Loucy (cell line): ENCODE results near the gene TEX2.
"Not testable (repeated sequence)": the region's sequence is repeated elsewhere in the genome, so short reads cannot be mapped to it uniquely, and the experiment has no call there.

Source experiments
- H2AFZ ChIP-seq: fragments of 200-600 bp; sonication (generic); 2 replicates; pipeline ENCODE4 v1.6.0; 2016; ENCODE audit warnings: antibody characterized with exemption, mild to moderate bottlenecking, low read length, moderate library complexity
- H3F3A ChIP-seq: fragments of 200-600 bp; 2 replicates; pipeline ENCODE4 v1.6.0; 2016; ENCODE audit warnings: antibody characterized with exemption, low read depth, mild to moderate bottlenecking
- H3K27me3 ChIP-seq: fragments of 200-600 bp; sonication (generic); 2 replicates; pipeline ENCODE4 v1.6.1; 2014; ENCODE audit warnings: low read length, mild to moderate bottlenecking; ENCODE audit not compliant: insufficient read depth, poor library complexity, severe bottlenecking
- H3K36me3 ChIP-seq: fragments of 200-600 bp; sonication (generic); 2 replicates; pipeline ENCODE4 v1.6.1; 2016; ENCODE audit warnings: low read length; ENCODE audit not compliant: insufficient read depth
- H3K4me1 ChIP-seq: fragments of 200-600 bp; sonication (generic); 2 replicates; pipeline ENCODE4 v1.5.1; 2014; ENCODE audit warnings: low read length, mild to moderate bottlenecking; ENCODE audit not compliant: insufficient read depth, poor library complexity, severe bottlenecking
- H3K4me2 ChIP-seq: fragments of 200-600 bp; sonication (generic); 2 replicates; pipeline ENCODE4 v1.6.0; 2014; ENCODE audit warnings: antibody characterized with exemption, low read length, low read depth, mild to moderate bottlenecking; ENCODE audit not compliant: poor library complexity, severe bottlenecking
- H3K4me3 ChIP-seq: fragments of 200-600 bp; sonication (generic); 2 replicates; pipeline ENCODE4 v1.5.1; 2014; ENCODE audit warnings: low read length, mild to moderate bottlenecking, mixed read lengths; ENCODE audit not compliant: poor library complexity, severe bottlenecking
- H3K79me2 ChIP-seq: fragments of 200-600 bp; sonication (generic); 2 replicates; pipeline ENCODE4 v1.6.1; 2014; ENCODE audit warnings: low read length; ENCODE audit not compliant: insufficient read depth
- H3K9ac ChIP-seq: fragments of 200-600 bp; sonication (generic); 2 replicates; pipeline ENCODE4 v1.6.0; 2014; ENCODE audit warnings: mild to moderate bottlenecking, low read depth, low read length, moderate library complexity; ENCODE audit not compliant: poor library complexity, severe bottlenecking
- H3K9me2 ChIP-seq: fragments of 200-600 bp; sonication (generic); replicated peaks from 2 replicates; pipeline ENCODE4 v1.6.1; 2016; ENCODE audit warnings: low read depth, low read length, mixed read lengths
- H3K9me3 ChIP-seq: fragments of 200-600 bp; sonication (generic); 2 replicates; pipeline ENCODE4 v1.6.1; 2014; ENCODE audit warnings: mild to moderate bottlenecking, antibody characterized with exemption, low read length, low read depth; ENCODE audit not compliant: insufficient read depth
- H4K20me1 ChIP-seq: fragments of 200-600 bp; sonication (generic); 2 replicates; pipeline ENCODE4 v1.6.0; 2014; ENCODE audit warnings: antibody characterized with exemption, low read length, mild to moderate bottlenecking; ENCODE audit not compliant: insufficient read depth, poor library complexity, severe bottlenecking
- EZH2phosphoT487 ChIP-seq: fragments of 200-600 bp; IDR thresholded peaks from 2 replicates; pipeline ENCODE4 v1.6.1; 2018; ENCODE audit warnings: antibody characterized with exemption, mild to moderate bottlenecking, moderate library complexity, borderline replicate concordance
- TF ChIP-seq, protein P1 (sequence below): fragments of 200-600 bp; sonication (generic); conservative IDR thresholded peaks from 2 replicates; pipeline ENCODE4 v1.5.1; 2014; ENCODE audit warnings: mild to moderate bottlenecking, antibody characterized with exemption, low read length

Gene TEX2

DNA sequence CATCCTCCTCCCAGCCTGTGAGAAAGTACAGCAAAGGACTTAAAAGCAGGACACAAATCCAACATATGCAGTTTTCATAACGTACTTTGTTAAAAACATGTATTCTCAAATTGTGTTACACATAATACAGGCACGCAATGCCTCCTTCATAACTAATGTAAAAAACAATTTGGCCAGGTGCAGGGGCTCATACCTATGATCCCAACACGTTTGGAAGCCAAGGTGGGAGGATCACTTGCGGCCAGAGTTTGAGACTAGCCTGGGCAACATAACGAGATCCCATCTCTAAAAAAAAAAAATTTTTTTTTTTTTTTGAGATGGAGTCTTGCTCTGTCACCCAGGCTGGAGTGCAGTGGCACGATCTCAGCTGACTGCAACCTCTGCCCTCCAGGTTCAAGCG lies 20.4 kb downstream of the TEX2 start:
- Histone ChIP-seq H3K79me2 (peaks cover 20% of the 10 kb centered on the region), H3K36me3 (no peaks in the 10 kb centered on the region), H3K9me2 (no peaks in the 10 kb centered on the region), H3K9me3 (no peaks in the 10 kb centered on the region), H2AFZ (no peak overlapping the region), H3K9ac (no peak overlapping the region), H4K20me1 (no peaks in the 10 kb centered on the region), H3K4me3 (no peak overlapping the region), H3K4me2 (no peak overlapping the region), H3F3A (no peaks in the 10 kb centered on the region; the same call in 1 of the 2 replicates), H3K4me1 (peaks cover 8% of the 10 kb centered on the region), H3K27me3 (no peaks in the 10 kb centered on the region)
- TF ChIP-seq, protein P1, sequence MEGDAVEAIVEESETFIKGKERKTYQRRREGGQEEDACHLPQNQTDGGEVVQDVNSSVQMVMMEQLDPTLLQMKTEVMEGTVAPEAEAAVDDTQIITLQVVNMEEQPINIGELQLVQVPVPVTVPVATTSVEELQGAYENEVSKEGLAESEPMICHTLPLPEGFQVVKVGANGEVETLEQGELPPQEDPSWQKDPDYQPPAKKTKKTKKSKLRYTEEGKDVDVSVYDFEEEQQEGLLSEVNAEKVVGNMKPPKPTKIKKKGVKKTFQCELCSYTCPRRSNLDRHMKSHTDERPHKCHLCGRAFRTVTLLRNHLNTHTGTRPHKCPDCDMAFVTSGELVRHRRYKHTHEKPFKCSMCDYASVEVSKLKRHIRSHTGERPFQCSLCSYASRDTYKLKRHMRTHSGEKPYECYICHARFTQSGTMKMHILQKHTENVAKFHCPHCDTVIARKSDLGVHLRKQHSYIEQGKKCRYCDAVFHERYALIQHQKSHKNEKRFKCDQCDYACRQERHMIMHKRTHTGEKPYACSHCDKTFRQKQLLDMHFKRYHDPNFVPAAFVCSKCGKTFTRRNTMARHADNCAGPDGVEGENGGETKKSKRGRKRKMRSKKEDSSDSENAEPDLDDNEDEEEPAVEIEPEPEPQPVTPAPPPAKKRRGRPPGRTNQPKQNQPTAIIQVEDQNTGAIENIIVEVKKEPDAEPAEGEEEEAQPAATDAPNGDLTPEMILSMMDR, result no peak
- TF ChIP-seq EZH2phosphoT487, result no peak

DNA sequence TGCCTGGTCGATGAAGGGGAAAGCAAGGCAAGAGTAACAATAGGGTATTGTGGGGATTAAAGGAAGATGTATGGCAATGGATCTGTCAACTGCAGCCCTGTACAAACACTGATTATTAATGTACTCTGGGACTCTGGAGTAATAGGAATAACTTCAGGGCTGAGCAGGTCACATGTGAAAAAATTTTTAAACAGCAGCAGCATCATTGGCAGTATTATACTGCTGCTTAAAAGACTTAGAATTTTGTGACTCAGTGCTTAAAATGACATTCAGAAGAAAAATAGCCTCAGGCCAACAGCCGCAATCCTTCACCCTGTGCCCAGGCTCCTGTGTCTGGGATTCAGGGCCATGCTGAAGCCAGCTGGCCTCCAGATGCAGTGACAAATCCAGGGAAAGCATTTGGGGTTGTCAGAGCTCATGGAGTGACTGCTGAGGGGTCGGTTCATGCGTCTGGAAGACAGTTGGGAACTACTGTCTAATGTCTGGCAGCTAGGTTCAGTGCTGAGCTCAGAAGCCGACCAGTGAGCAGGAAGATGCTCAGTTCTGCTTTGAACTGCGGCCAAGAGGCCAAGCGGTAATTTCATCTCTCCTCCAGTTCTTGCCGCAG lies 22.2 kb downstream of the TEX2 start:
- H3K27me3 ChIP-seq, result no peaks in the 10 kb centered on the region
- TF ChIP-seq EZH2phosphoT487, result no peak
- TF ChIP-seq, protein P1, result no peak
- H3K4me1 ChIP-seq, result peaks cover 8% of the 10 kb centered on the region
- H3K4me3 ChIP-seq, result no peak overlapping the region
- no peak overlapping the region for H2AFZ ChIP-seq
- H3K36me3 ChIP-seq, result no peaks in the 10 kb centered on the region
- no peaks in the 10 kb centered on the region for H4K20me1 ChIP-seq
- peaks cover 26% of the 10 kb centered on the region for H3K79me2 ChIP-seq
- no peak overlapping the region for H3K4me2 ChIP-seq
- H3K9ac ChIP-seq, result no peak overlapping the region
- H3F3A ChIP-seq, result no peaks in the 10 kb centered on the region; the same call in 1 of the 2 replicates
- H3K9me3 ChIP-seq, result no peaks in the 10 kb centered on the region
- no peaks in the 10 kb centered on the region for H3K9me2 ChIP-seq

DNA sequence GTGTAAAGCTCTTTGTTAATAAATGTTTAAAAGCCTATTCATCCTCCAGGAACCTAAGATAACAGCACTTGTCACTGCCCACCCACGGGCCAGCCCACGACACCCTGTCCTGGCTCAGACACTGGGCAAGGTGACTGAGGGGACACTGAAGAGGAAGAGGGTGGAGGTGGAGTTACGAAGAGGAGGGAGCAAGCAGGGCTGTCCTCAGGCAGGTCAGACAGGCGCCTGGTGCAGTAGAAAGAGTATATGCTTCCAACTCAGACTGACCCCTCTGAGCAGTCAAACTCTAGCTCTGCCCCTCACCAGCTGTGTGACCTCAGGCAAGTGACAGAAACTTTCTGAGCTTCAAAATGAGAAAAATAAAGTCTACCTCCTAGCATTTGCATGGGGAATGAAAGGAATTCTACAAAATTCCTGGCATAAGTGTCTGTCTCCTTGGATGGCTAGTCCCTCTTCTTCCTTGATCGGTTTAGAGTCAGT lies 22.8 kb downstream of the TEX2 start:
- no peaks in the 10 kb centered on the region; the same call in 1 of the 2 replicates for H3F3A ChIP-seq
- H3K4me2 ChIP-seq, result no peak overlapping the region
- H3K27me3 ChIP-seq, result no peaks in the 10 kb centered on the region
- H3K79me2 ChIP-seq, result peaks cover 25% of the 10 kb centered on the region
- no peak for TF ChIP-seq EZH2phosphoT487
- TF ChIP-seq, protein P1, result no peak
- H3K9me3 ChIP-seq, result no peaks in the 10 kb centered on the region
- no peaks in the 10 kb centered on the region for H3K36me3 ChIP-seq
- no peaks in the 10 kb centered on the region for H3K9me2 ChIP-seq
- H3K9ac ChIP-seq, result no peak overlapping the region
- H4K20me1 ChIP-seq, result no peaks in the 10 kb centered on the region
- H2AFZ ChIP-seq, result no peak overlapping the region
- H3K4me3 ChIP-seq, result no peak overlapping the region
- H3K4me1 ChIP-seq, result peaks cover 8% of the 10 kb centered on the region

DNA sequence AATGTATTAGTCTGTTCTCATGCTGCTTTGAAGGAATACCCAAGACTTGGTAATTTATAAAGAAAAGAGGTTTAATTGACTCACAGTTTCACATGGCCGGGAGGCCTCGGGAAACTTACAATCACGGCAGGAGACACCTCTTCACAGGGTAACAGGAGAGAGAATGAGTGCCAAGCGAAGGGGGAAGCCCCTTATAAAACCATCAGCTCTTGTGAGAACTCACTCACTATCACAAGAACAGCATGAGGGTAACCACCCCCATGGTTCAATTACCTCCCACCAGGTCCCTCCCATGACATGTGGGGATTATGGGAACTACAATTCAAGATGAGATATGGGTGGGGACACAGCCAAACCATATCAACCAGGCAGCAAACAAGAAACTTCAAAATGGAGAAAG lies 24.6 kb downstream of the TEX2 start:
- peaks cover 16% of the 10 kb centered on the region for H3K79me2 ChIP-seq
- not testable (repeated sequence) for H3F3A ChIP-seq, H3K4me3 ChIP-seq, H3K4me2 ChIP-seq, H3K9me3 ChIP-seq, H2AFZ ChIP-seq, H4K20me1 ChIP-seq, H3K9me2 ChIP-seq, H3K36me3 ChIP-seq, H3K4me1 ChIP-seq, H3K27me3 ChIP-seq, H3K9ac ChIP-seq
